IMR-90 (cell line): ENCODE results near the gene SGK1. TPM values are rescaled to one million over a fixed set of nuclear protein-coding genes. Genes with fewer than 3 reads are reported as not detected.

Experiments used
- ATAC-seq: fragments of 200-7000 bp; cut with Tn5 transposase; 2 replicates; pipeline ENCODE4 v1.9.1; 2020; ENCODE audit warnings: low read depth, mild to moderate bottlenecking, moderate library complexity
- BruUV-seq: library from RNA; stranded (reverse); fragments of 400-500 nt; replicated peaks from 2 replicates; lab custom pipeline; 2021; lab: Mats Ljungman, UMichigan
- CTCF ChIA-PET: fragments of 300-600 bp; formaldehyde crosslinking; extraction: SDS; loops from one replicate; lab custom pipeline; 2021; ENCODE audit warnings: antibody characterized with exemption; lab: Yijun Ruan, JAX
- POLR2A ChIA-PET: fragments of 300-600 bp; sonication (Branson Sonifier 250); formaldehyde crosslinking; loops from one replicate; lab custom pipeline; 2022; ENCODE audit warnings: antibody characterized with exemption; ENCODE audit not compliant: unreplicated experiment; lab: Charles Lee
- DNase-seq: peaks from one replicate; pipeline ENCODE4 v3.0.0; 2013
- H2AFZ ChIP-seq: replicated peaks from 2 replicates; pipeline ENCODE3; 2013; ENCODE audit warnings: low read length, mild to moderate bottlenecking; ENCODE audit not compliant: poor library complexity
- H2AK5ac ChIP-seq: 2 replicates; pipeline ENCODE4 v1.6.1; 2013; ENCODE audit warnings: low read depth, low read length, inconsistent platforms
- H2AK9ac ChIP-seq: replicated peaks from 2 replicates; pipeline ENCODE3; 2013; ENCODE audit warnings: mild to moderate bottlenecking, low read depth, low read length, moderate library complexity; ENCODE audit not compliant: poor library complexity
- H2BK120ac ChIP-seq: 2 replicates; pipeline ENCODE4 v1.6.1; 2013; ENCODE audit warnings: low read depth, low read length, inconsistent platforms
- H2BK15ac ChIP-seq: 3 replicates; pipeline ENCODE4 v1.6.1; 2013; ENCODE audit warnings: low read depth, low read length, inconsistent platforms
- H2BK20ac ChIP-seq: 2 replicates; pipeline ENCODE4 v1.6.1; 2013; ENCODE audit warnings: low read depth, mild to moderate bottlenecking, inconsistent platforms, low read length, moderate library complexity
- H2BK5ac ChIP-seq: 2 replicates; pipeline ENCODE4 v1.6.1; 2013; ENCODE audit warnings: mild to moderate bottlenecking, low read depth, low read length, inconsistent platforms; ENCODE audit not compliant: poor library complexity, severe bottlenecking
- H3K14ac ChIP-seq: replicated peaks from 2 replicates; pipeline ENCODE4 v1.6.1; 2013; ENCODE audit warnings: low read depth, low read length, inconsistent platforms
- H3K18ac ChIP-seq: 2 replicates; pipeline ENCODE4 v1.6.1; 2013; ENCODE audit warnings: low read depth, low read length, control low read depth
- H3K23ac ChIP-seq: 2 replicates; pipeline ENCODE4 v1.6.1; 2013; ENCODE audit warnings: low read depth, low read length, inconsistent platforms
- H3K27ac ChIP-seq: 2 replicates; pipeline ENCODE4 v1.5.1; 2013; ENCODE audit warnings: mild to moderate bottlenecking, control low read depth, low read length; ENCODE audit not compliant: insufficient read depth
- H3K27me3 ChIP-seq: 2 replicates; pipeline ENCODE4 v1.6.1; 2013; ENCODE audit warnings: low read length; ENCODE audit not compliant: control insufficient read depth, insufficient read depth
- H3K36me3 ChIP-seq: 2 replicates; pipeline ENCODE4 v1.6.1; 2013; ENCODE audit warnings: low read length, mixed read lengths; ENCODE audit not compliant: control insufficient read depth, insufficient read depth
- H3K4ac ChIP-seq: 2 replicates; pipeline ENCODE4 v1.6.1; 2013; ENCODE audit warnings: low read depth, low read length, inconsistent platforms
- H3K4me1 ChIP-seq: 2 replicates; pipeline ENCODE4 v1.6.1; 2013; ENCODE audit warnings: low read length, mixed read lengths; ENCODE audit not compliant: control insufficient read depth, insufficient read depth
- H3K4me2 ChIP-seq: 2 replicates; pipeline ENCODE4 v1.6.1; 2013; ENCODE audit warnings: low read depth, mild to moderate bottlenecking, control low read depth, low read length, moderate library complexity
- H3K4me3 ChIP-seq: 2 replicates; pipeline ENCODE4 v1.5.1; 2013; ENCODE audit warnings: low read depth, mild to moderate bottlenecking, control low read depth, low read length, moderate library complexity; ENCODE audit not compliant: insufficient read depth
- H3K56ac ChIP-seq: 2 replicates; pipeline ENCODE4 v1.6.1; 2013; ENCODE audit warnings: low read length, inconsistent platforms; ENCODE audit not compliant: insufficient read depth; ENCODE audit errors: extremely low read depth
- H3K79me1 ChIP-seq, 2 experiments: 2 replicates each; pipeline ENCODE4 v1.6.1; 2013; ENCODE audit warnings: low read length in 2 of 2, inconsistent platforms in 1 of 2, low read depth in 1 of 2
- H3K9ac ChIP-seq: 2 replicates; pipeline ENCODE4 v1.6.1; 2013; ENCODE audit warnings: low read depth, low read length, control low read depth
- H3K9me1 ChIP-seq: 2 replicates; pipeline ENCODE4 v1.6.1; 2013; ENCODE audit warnings: low read length, inconsistent platforms; ENCODE audit not compliant: insufficient read depth
- H3K9me3 ChIP-seq: 2 replicates; pipeline ENCODE4 v1.6.1; 2013; ENCODE audit warnings: low read length; ENCODE audit not compliant: control insufficient read depth, insufficient read depth
- H4K20me1 ChIP-seq: 2 replicates; pipeline ENCODE4 v1.6.1; 2013; ENCODE audit warnings: low read length, inconsistent platforms; ENCODE audit not compliant: insufficient read depth
- H4K5ac ChIP-seq: 2 replicates; pipeline ENCODE4 v1.6.1; 2013; ENCODE audit warnings: mild to moderate bottlenecking, low read depth, low read length, control low read depth
- H4K8ac ChIP-seq, 2 experiments: 2 replicates each; pipeline ENCODE4 v1.6.1; 2013; ENCODE audit warnings: low read depth in 2 of 2, low read length in 2 of 2, control low read depth in 1 of 2, inconsistent platforms in 1 of 2
- H4K91ac ChIP-seq: 2 replicates; pipeline ENCODE4 v1.6.1; 2013; ENCODE audit warnings: low read depth, low read length, inconsistent platforms; ENCODE audit not compliant: insufficient read depth
- BHLHE40 ChIP-seq: fragments of 150-350 bp; IDR thresholded peaks from 2 replicates; pipeline ENCODE4 v1.6.1; 2016; ENCODE audit warnings: mild to moderate bottlenecking, low read depth, low read length
- CHD1 ChIP-seq: IDR thresholded peaks from 2 replicates; pipeline ENCODE4 v1.6.1; 2012; ENCODE audit warnings: low read depth, low read length, improper control_type of control experiment
- MAFK ChIP-seq: IDR thresholded peaks from 2 replicates; pipeline ENCODE4 v1.6.1; 2012; ENCODE audit warnings: low read depth, low read length, improper control_type of control experiment
- MAZ ChIP-seq: IDR thresholded peaks from 2 replicates; pipeline ENCODE4 v1.6.1; 2012; ENCODE audit warnings: low read depth, mild to moderate bottlenecking, low read length, improper control_type of control experiment, moderate library complexity, borderline replicate concordance
- POLR2A ChIP-seq: IDR thresholded peaks from 2 replicates; pipeline ENCODE4 v1.6.1; 2012; ENCODE audit warnings: mild to moderate bottlenecking, low read depth, low read length
- RCOR1 ChIP-seq: IDR thresholded peaks from 2 replicates; pipeline ENCODE4 v1.6.1; 2012; ENCODE audit warnings: mild to moderate bottlenecking, low read length, improper control_type of control experiment; ENCODE audit not compliant: insufficient replicate concordance
- RFX5 ChIP-seq: IDR thresholded peaks from 2 replicates; pipeline ENCODE4 v1.8.0; 2012; ENCODE audit warnings: low read depth, mild to moderate bottlenecking, low read length, moderate library complexity
- WGBS, 2 experiments: methylation state at CpG; one replicate each; pipeline versions ENCODE4 v1.1.5 to v1.1.7; 2013; ENCODE audit warnings: missing lambda C conversion rate in 2 of 2; ENCODE audit not compliant: insufficient read length in 1 of 2; ENCODE audit errors: extremely low coverage in 2 of 2; 5-methylcytosine and 5-hydroxymethylcytosine counted together
- dilution Hi-C: fragments of 300-500 bp; cut with HindIII; formaldehyde crosslinking; loops from one replicate; pipeline ENCODE4 v1.14.3; 2018; ENCODE audit warnings: low sequenced_read_pairs; ENCODE audit not compliant: unreplicated experiment
- in situ Hi-C: fragments of 300-500 bp; cut with MboI; formaldehyde crosslinking; loops from 3 replicates; pipeline ENCODE4 v1.14.3; 2019; ENCODE audit warnings: low sequenced_read_pairs, inconsistent platforms, mixed read lengths
- intact Hi-C: fragments of 100-400 bp; cut with micrococcal nuclease; formaldehyde crosslinking; loops from 2 replicates; pipeline ENCODE4 v1.10.0; 2022
- polyA plus RNA-seq, 3 experiments: library from polyadenylated mRNA; depleted of rRNA; stranded (reverse); fragments of >200 nt; gene quantifications; 2 replicates each; pipeline ENCODE4 v1.2.3, GENCODE V29; 2012; ENCODE audit warnings: low replicate concordance in 1 of 3
- total RNA-seq: library from RNA; depleted of rRNA; stranded (reverse); fragments of >200 nt; gene quantifications from 2 replicates; pipeline ENCODE4 v1.2.3, GENCODE V29; 2012

Gene SGK1
- total and polyA plus RNA-seq, 2 of the 4 experiments (the other 2 are of a cell fraction), result 121 to 255 TPM

DNA sequence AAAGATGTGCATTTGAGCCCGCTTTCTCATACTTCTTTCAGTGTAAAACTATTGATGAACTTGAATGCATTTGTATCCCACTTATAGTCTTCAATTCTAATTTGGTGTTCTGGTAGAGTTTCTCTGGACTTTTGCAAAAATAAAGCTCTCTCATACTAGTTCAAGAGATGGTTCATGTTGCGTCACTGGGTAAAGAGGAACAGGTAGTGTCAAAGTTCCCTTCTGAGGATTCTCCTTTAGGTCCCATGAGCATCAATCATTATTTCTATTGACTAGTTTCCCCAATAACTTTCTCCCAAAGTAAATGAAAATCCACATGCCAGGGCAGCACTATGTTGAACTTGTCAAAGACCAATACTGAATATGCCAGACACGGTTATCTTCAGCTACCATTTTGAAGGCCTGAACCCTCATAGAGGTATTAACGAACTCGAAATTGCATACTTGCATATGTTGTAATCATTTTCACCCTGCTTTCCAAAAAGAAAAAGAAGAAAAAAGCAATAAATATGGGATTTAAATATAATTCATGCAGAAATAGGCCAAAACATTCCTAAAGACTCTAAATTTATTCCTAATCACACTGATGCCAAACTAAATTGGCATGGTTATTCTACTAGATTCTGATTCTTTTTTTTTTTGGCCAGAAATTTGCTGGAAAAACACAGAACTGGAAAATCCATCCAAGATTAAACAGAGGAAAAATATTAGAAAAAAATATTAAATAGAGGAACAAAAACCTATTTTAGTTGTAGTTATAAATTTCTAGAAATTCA, 84.5 kb downstream of the SGK1 start:
- H3K9ac ChIP-seq, result no peak overlapping the region
- WGBS, 2 experiments, result 100% methylated on average over 1 of the region's 5 CpGs; no CpG with 5 or more reads in 1 of the 2 experiments
- TF ChIP-seq MAFK (no peak), RCOR1 (no peak), POLR2A (no peak), MAZ (no peak), BHLHE40 (no peak), RFX5 (no peak), CHD1 (no peak)
- H4K91ac ChIP-seq, result no peak overlapping the region
- no peak for ATAC-seq
- no TSS peak for BruUV-seq
- dilution Hi-C loops, result no loop called here
- POLR2A ChIA-PET, result no interaction called here
- H4K20me1 ChIP-seq, result no peaks in the 10 kb centered on the region
- H2AK5ac ChIP-seq, result no peak overlapping the region
- H2BK120ac ChIP-seq, result no peak overlapping the region
- in situ Hi-C loops, result no loop called here
- H3K23ac ChIP-seq, result no peak overlapping the region
- H2AFZ ChIP-seq, result no peak overlapping the region
- H3K4me3 ChIP-seq, result no peak overlapping the region
- H3K4me1 ChIP-seq, result peaks cover 5% of the 10 kb centered on the region; the same call in 1 of the 2 replicates
- no peak overlapping the region for H4K8ac ChIP-seq
- H2BK20ac ChIP-seq, result no peak overlapping the region
- H2AK9ac ChIP-seq, result no peak overlapping the region
- no peaks in the 10 kb centered on the region for H3K36me3 ChIP-seq
- CTCF ChIA-PET, result no interaction called here
- H2BK5ac ChIP-seq, result no peak overlapping the region
- H3K27ac ChIP-seq, result no peak overlapping the region
- no peak overlapping the region for H3K4me2 ChIP-seq
- H3K14ac ChIP-seq, result no peak overlapping the region
- no peaks in the 10 kb centered on the region for H3K9me3 ChIP-seq
- H3K56ac ChIP-seq, result no peak overlapping the region
- intact Hi-C loops, result no loop called here
- H2BK15ac ChIP-seq, result no peak overlapping the region
- no peaks in the 10 kb centered on the region for H3K79me1 ChIP-seq
- no peak for DNase-seq
- no peak overlapping the region for H4K5ac ChIP-seq
- no peaks in the 10 kb centered on the region for H3K27me3 ChIP-seq
- H3K18ac ChIP-seq, result no peak overlapping the region
- no peak overlapping the region for H3K4ac ChIP-seq
- no peaks in the 10 kb centered on the region for H3K9me1 ChIP-seq
